DOHH2 (cell line): Measurements from ENCODE around the gene CPAMD8.

Experiments used
- H3F3A ChIP-seq: fragments of 200-600 bp; sonication (generic), shearing (Covaris generic); 2 replicates; pipeline ENCODE4 v1.6.0; 2016; ENCODE audit warnings: antibody characterized with exemption, mild to moderate bottlenecking; ENCODE audit not compliant: control insufficient read depth, insufficient read depth
- H3K27ac ChIP-seq: fragments of 200-600 bp; sonication (generic); 2 replicates; pipeline ENCODE4 v1.5.1; 2014; ENCODE audit warnings: low read depth, mild to moderate bottlenecking, low read length, moderate library complexity
- H3K27me3 ChIP-seq: fragments of 200-600 bp; sonication (generic); 2 replicates; pipeline ENCODE4 v1.6.1; 2014; ENCODE audit warnings: mild to moderate bottlenecking, low read length, mixed read lengths; ENCODE audit not compliant: control insufficient read depth
- H3K36me3 ChIP-seq: fragments of 200-600 bp; sonication (generic); 2 replicates; pipeline ENCODE4 v1.6.1; 2014; ENCODE audit warnings: mild to moderate bottlenecking, low read length, moderate library complexity, mixed read lengths; ENCODE audit not compliant: control insufficient read depth
- H3K4me1 ChIP-seq: fragments of 200-600 bp; sonication (generic); 2 replicates; pipeline ENCODE4 v1.6.1; 2014; ENCODE audit warnings: mild to moderate bottlenecking, low read length, mixed read lengths; ENCODE audit not compliant: control insufficient read depth
- H3K4me2 ChIP-seq: fragments of 200-600 bp; sonication (generic); 2 replicates; pipeline ENCODE4 v1.6.0; 2014; ENCODE audit warnings: mild to moderate bottlenecking, low read length, moderate library complexity
- H3K4me3 ChIP-seq: fragments of 200-600 bp; sonication (generic); 2 replicates; pipeline ENCODE4 v1.5.1; 2014; ENCODE audit warnings: mild to moderate bottlenecking, low read length, mixed read lengths
- H3K79me2 ChIP-seq: fragments of 200-600 bp; sonication (generic); 2 replicates; pipeline ENCODE4 v1.6.1; 2014; ENCODE audit warnings: mild to moderate bottlenecking, low read length, mixed read lengths; ENCODE audit not compliant: control insufficient read depth
- H3K9me2 ChIP-seq: fragments of 200-600 bp; sonication (generic); replicated peaks from 2 replicates; pipeline ENCODE4 v1.6.1; 2014; ENCODE audit warnings: mild to moderate bottlenecking, low read length, mixed read lengths; ENCODE audit not compliant: control insufficient read depth
- H3K9me3 ChIP-seq: fragments of 200-600 bp; sonication (generic); 2 replicates; pipeline ENCODE4 v1.6.1; 2014; ENCODE audit warnings: antibody characterized with exemption, low read length, mixed read lengths; ENCODE audit not compliant: control insufficient read depth, insufficient read depth
- H4K20me1 ChIP-seq: fragments of 200-600 bp; sonication (generic); 2 replicates; pipeline ENCODE4 v1.6.0; 2014; ENCODE audit warnings: low read depth, mild to moderate bottlenecking, antibody characterized with exemption, low read length, moderate library complexity; ENCODE audit not compliant: control insufficient read depth, insufficient read depth
- EZH2phosphoT487 ChIP-seq: fragments of 200-600 bp; sonication (generic); IDR thresholded peaks from 2 replicates; pipeline ENCODE4 v1.6.1; 2017; ENCODE audit warnings: borderline replicate concordance, mild to moderate bottlenecking, antibody characterized with exemption, low read length, moderate library complexity, mixed read lengths
- TF ChIP-seq, protein P1 (sequence below): fragments of 200-600 bp; sonication (generic); IDR thresholded peaks from one replicate; pipeline ENCODE4 v1.5.1; 2014; ENCODE audit warnings: antibody characterized with exemption, mild to moderate bottlenecking, low read depth, low read length; ENCODE audit not compliant: poor library complexity, severe bottlenecking

CPAMD8 gene

DNA sequence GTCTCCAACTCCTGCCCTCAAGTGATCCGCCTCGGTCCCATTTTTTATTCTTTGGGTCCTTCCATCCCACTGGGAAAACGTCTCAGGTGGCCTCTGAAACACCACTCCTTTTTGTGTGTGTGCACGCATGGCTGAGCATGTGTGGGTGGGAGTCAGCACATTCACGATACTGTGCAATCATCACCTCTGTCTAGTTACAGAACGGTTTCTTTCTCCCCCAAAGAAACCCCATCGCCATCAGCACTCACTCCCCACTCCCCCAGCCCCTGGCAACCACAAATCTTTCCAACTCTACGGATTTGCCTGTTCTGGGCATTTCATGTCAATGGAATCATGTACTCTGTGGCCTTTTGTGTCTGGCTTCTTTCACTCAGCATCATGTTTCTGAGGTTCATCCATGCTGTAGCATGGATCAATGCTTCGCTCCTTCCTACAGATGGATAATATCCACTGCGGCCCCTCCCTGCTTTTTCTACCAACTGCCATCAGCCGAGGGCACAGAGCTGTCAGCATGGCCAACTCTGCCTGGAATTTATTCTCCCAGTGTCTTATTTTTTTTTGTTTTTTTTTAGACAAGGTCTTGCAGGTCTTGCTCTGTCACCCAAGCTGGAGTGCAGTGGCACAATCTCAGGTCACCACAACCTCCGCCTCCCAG lies 128.1 kb downstream of the CPAMD8 start:
- Histone ChIP-seq H3K9me2 (no peaks in the 10 kb centered on the region), H3K36me3 (peaks cover 5% of the 10 kb centered on the region), H3K4me1 (peaks cover 61% of the 10 kb centered on the region), H3K4me2 (peak overlapping the region; percentile 99), H3F3A (peaks cover 17% of the 10 kb centered on the region), H4K20me1 (no peaks in the 10 kb centered on the region), H3K4me3 (peak overlapping the region; percentile 91), H3K27ac (no peak overlapping the region), H3K79me2 (peaks cover 3% of the 10 kb centered on the region; the same call in 1 of the 2 replicates), H3K9me3 (no peaks in the 10 kb centered on the region), H3K27me3 (no peaks in the 10 kb centered on the region)
- TF ChIP-seq, protein P1, sequence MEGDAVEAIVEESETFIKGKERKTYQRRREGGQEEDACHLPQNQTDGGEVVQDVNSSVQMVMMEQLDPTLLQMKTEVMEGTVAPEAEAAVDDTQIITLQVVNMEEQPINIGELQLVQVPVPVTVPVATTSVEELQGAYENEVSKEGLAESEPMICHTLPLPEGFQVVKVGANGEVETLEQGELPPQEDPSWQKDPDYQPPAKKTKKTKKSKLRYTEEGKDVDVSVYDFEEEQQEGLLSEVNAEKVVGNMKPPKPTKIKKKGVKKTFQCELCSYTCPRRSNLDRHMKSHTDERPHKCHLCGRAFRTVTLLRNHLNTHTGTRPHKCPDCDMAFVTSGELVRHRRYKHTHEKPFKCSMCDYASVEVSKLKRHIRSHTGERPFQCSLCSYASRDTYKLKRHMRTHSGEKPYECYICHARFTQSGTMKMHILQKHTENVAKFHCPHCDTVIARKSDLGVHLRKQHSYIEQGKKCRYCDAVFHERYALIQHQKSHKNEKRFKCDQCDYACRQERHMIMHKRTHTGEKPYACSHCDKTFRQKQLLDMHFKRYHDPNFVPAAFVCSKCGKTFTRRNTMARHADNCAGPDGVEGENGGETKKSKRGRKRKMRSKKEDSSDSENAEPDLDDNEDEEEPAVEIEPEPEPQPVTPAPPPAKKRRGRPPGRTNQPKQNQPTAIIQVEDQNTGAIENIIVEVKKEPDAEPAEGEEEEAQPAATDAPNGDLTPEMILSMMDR = no peak
- TF ChIP-seq EZH2phosphoT487 = no peak

DNA sequence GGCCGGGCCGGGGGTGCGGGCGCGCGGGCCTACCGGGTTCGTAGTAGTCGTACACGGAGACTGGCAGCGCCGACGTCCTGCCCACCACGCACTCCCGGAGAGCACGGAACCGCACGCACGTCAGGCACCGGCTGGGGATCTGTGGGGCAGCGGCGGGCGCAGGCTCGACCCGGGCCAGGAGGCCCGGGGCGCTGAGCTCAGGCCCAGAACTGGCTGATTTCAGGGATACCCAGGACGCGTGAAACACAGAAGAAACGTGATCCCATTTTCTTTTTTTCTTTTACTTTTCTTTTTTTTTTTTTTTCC lies 128.8 kb downstream of the CPAMD8 start:
- peaks cover 3% of the 10 kb centered on the region; the same call in 1 of the 2 replicates for H3K79me2 ChIP-seq
- H3K27ac ChIP-seq = no peak overlapping the region
- no peaks in the 10 kb centered on the region for H4K20me1 ChIP-seq
- no peaks in the 10 kb centered on the region for H3K9me3 ChIP-seq
- peaks cover 24% of the 10 kb centered on the region for H3F3A ChIP-seq
- peaks cover 68% of the 10 kb centered on the region for H3K4me1 ChIP-seq
- TF ChIP-seq, protein P1 = no peak
- no peak for TF ChIP-seq EZH2phosphoT487
- peak overlapping the region; percentile 91 for H3K4me3 ChIP-seq
- H3K4me2 ChIP-seq = peak overlapping the region; percentile 99
- H3K9me2 ChIP-seq = no peaks in the 10 kb centered on the region
- no peaks in the 10 kb centered on the region for H3K27me3 ChIP-seq
- peaks cover 7% of the 10 kb centered on the region for H3K36me3 ChIP-seq

DNA sequence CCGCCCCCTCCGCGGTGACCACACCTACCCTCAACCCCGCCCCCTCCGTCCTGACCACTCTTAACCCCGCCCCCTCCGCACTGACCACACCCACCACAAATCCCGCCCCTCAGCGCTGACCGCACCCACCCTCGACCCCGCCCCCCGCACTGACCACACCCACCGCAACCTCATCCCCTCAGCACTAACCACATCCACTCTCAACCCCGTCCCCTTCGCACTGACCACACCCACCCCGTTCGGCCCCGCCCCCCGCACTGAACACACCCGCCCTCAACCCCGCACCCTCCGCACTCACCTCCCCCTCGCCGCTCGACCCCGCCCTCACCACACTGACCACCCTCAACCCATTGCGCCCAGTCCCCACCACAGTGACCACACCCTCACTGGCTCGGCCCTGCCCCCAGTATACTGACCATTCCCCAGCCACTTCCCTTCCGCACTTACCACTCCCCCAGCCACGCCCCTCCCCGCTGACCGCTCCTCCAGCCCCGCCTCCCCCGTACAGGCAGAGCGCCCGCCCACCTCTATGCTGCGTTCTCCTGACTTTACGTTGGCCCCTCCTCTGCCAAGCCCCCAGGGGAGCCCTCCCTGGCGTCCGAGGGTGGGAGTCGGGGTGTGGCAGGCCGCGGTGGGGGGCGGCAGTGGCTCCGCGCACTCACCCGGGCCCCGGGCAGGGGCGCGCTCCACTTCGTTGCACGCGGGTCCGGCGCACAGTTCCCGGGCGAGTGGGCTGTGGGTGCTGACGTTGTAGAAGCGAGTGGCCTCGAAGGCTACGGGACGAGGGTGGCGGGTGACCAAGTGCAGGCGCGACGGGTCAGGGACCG lies 129.4 kb downstream of the CPAMD8 start:
- Histone ChIP-seq H3K4me1 (peaks cover 74% of the 10 kb centered on the region), H3K4me2 (peak overlapping the region; percentile 99), H3K36me3 (peaks cover 12% of the 10 kb centered on the region), H3K9me3 (no peaks in the 10 kb centered on the region), H3K79me2 (peaks cover 8% of the 10 kb centered on the region), H3F3A (peaks cover 30% of the 10 kb centered on the region), H4K20me1 (no peaks in the 10 kb centered on the region), H3K27me3 (no peaks in the 10 kb centered on the region), H3K4me3 (peak overlapping the region; percentile 91), H3K27ac (peak overlapping the region; percentile 37; the same call in 1 of the 2 replicates), H3K9me2 (no peaks in the 10 kb centered on the region)
- TF ChIP-seq, protein P1 = no peak
- TF ChIP-seq EZH2phosphoT487 = no peak
